IMR-90 (cell line): ENCODE results near the gene CXorf38. TPM values are rescaled to one million over a fixed set of nuclear protein-coding genes. Genes with fewer than 3 reads are reported as not detected.

Experiments used
- ATAC-seq: fragments of 200-7000 bp; cut with Tn5 transposase; 2 replicates; pipeline ENCODE4 v1.9.1; 2020; ENCODE audit warnings: low read depth, mild to moderate bottlenecking, moderate library complexity
- BruUV-seq: library from RNA; stranded (reverse); fragments of 400-500 nt; replicated peaks from 2 replicates; lab custom pipeline; 2021; lab: Mats Ljungman, UMichigan
- CTCF ChIA-PET: fragments of 300-600 bp; formaldehyde crosslinking; extraction: SDS; loops from one replicate; lab custom pipeline; 2021; ENCODE audit warnings: antibody characterized with exemption; lab: Yijun Ruan, JAX
- POLR2A ChIA-PET: fragments of 300-600 bp; sonication (Branson Sonifier 250); formaldehyde crosslinking; loops from one replicate; lab custom pipeline; 2022; ENCODE audit warnings: antibody characterized with exemption; ENCODE audit not compliant: unreplicated experiment; lab: Charles Lee
- DNase-seq: peaks from one replicate; pipeline ENCODE4 v3.0.0; 2013
- H2AFZ ChIP-seq: replicated peaks from 2 replicates; pipeline ENCODE3; 2013; ENCODE audit warnings: low read length, mild to moderate bottlenecking; ENCODE audit not compliant: poor library complexity
- H2AK5ac ChIP-seq: 2 replicates; pipeline ENCODE4 v1.6.1; 2013; ENCODE audit warnings: low read depth, low read length, inconsistent platforms
- H2AK9ac ChIP-seq: replicated peaks from 2 replicates; pipeline ENCODE3; 2013; ENCODE audit warnings: mild to moderate bottlenecking, low read depth, low read length, moderate library complexity; ENCODE audit not compliant: poor library complexity
- H2BK120ac ChIP-seq: 2 replicates; pipeline ENCODE4 v1.6.1; 2013; ENCODE audit warnings: low read depth, low read length, inconsistent platforms
- H2BK15ac ChIP-seq: 3 replicates; pipeline ENCODE4 v1.6.1; 2013; ENCODE audit warnings: low read depth, low read length, inconsistent platforms
- H2BK20ac ChIP-seq: 2 replicates; pipeline ENCODE4 v1.6.1; 2013; ENCODE audit warnings: low read depth, mild to moderate bottlenecking, inconsistent platforms, low read length, moderate library complexity
- H2BK5ac ChIP-seq: 2 replicates; pipeline ENCODE4 v1.6.1; 2013; ENCODE audit warnings: mild to moderate bottlenecking, low read depth, low read length, inconsistent platforms; ENCODE audit not compliant: poor library complexity, severe bottlenecking
- H3K14ac ChIP-seq: replicated peaks from 2 replicates; pipeline ENCODE4 v1.6.1; 2013; ENCODE audit warnings: low read depth, low read length, inconsistent platforms
- H3K18ac ChIP-seq: 2 replicates; pipeline ENCODE4 v1.6.1; 2013; ENCODE audit warnings: low read depth, low read length, control low read depth
- H3K23ac ChIP-seq: 2 replicates; pipeline ENCODE4 v1.6.1; 2013; ENCODE audit warnings: low read depth, low read length, inconsistent platforms
- H3K27ac ChIP-seq: 2 replicates; pipeline ENCODE4 v1.5.1; 2013; ENCODE audit warnings: mild to moderate bottlenecking, control low read depth, low read length; ENCODE audit not compliant: insufficient read depth
- H3K27me3 ChIP-seq: 2 replicates; pipeline ENCODE4 v1.6.1; 2013; ENCODE audit warnings: low read length; ENCODE audit not compliant: control insufficient read depth, insufficient read depth
- H3K36me3 ChIP-seq: 2 replicates; pipeline ENCODE4 v1.6.1; 2013; ENCODE audit warnings: low read length, mixed read lengths; ENCODE audit not compliant: control insufficient read depth, insufficient read depth
- H3K4ac ChIP-seq: 2 replicates; pipeline ENCODE4 v1.6.1; 2013; ENCODE audit warnings: low read depth, low read length, inconsistent platforms
- H3K4me1 ChIP-seq: 2 replicates; pipeline ENCODE4 v1.6.1; 2013; ENCODE audit warnings: low read length, mixed read lengths; ENCODE audit not compliant: control insufficient read depth, insufficient read depth
- H3K4me2 ChIP-seq: 2 replicates; pipeline ENCODE4 v1.6.1; 2013; ENCODE audit warnings: low read depth, mild to moderate bottlenecking, control low read depth, low read length, moderate library complexity
- H3K4me3 ChIP-seq: 2 replicates; pipeline ENCODE4 v1.5.1; 2013; ENCODE audit warnings: low read depth, mild to moderate bottlenecking, control low read depth, low read length, moderate library complexity; ENCODE audit not compliant: insufficient read depth
- H3K56ac ChIP-seq: 2 replicates; pipeline ENCODE4 v1.6.1; 2013; ENCODE audit warnings: low read length, inconsistent platforms; ENCODE audit not compliant: insufficient read depth; ENCODE audit errors: extremely low read depth
- H3K79me1 ChIP-seq, 2 experiments: 2 replicates each; pipeline ENCODE4 v1.6.1; 2013; ENCODE audit warnings: low read length in 2 of 2, inconsistent platforms in 1 of 2, low read depth in 1 of 2
- H3K9ac ChIP-seq: 2 replicates; pipeline ENCODE4 v1.6.1; 2013; ENCODE audit warnings: low read depth, low read length, control low read depth
- H3K9me1 ChIP-seq: 2 replicates; pipeline ENCODE4 v1.6.1; 2013; ENCODE audit warnings: low read length, inconsistent platforms; ENCODE audit not compliant: insufficient read depth
- H3K9me3 ChIP-seq: 2 replicates; pipeline ENCODE4 v1.6.1; 2013; ENCODE audit warnings: low read length; ENCODE audit not compliant: control insufficient read depth, insufficient read depth
- H4K20me1 ChIP-seq: 2 replicates; pipeline ENCODE4 v1.6.1; 2013; ENCODE audit warnings: low read length, inconsistent platforms; ENCODE audit not compliant: insufficient read depth
- H4K5ac ChIP-seq: 2 replicates; pipeline ENCODE4 v1.6.1; 2013; ENCODE audit warnings: mild to moderate bottlenecking, low read depth, low read length, control low read depth
- H4K8ac ChIP-seq, 2 experiments: 2 replicates each; pipeline ENCODE4 v1.6.1; 2013; ENCODE audit warnings: low read depth in 2 of 2, low read length in 2 of 2, control low read depth in 1 of 2, inconsistent platforms in 1 of 2
- H4K91ac ChIP-seq: 2 replicates; pipeline ENCODE4 v1.6.1; 2013; ENCODE audit warnings: low read depth, low read length, inconsistent platforms; ENCODE audit not compliant: insufficient read depth
- CEBPB ChIP-seq: IDR thresholded peaks from 2 replicates; pipeline ENCODE4 v1.6.1; 2012; ENCODE audit warnings: low read depth, low read length, improper control_type of control experiment
- CHD1 ChIP-seq: IDR thresholded peaks from 2 replicates; pipeline ENCODE4 v1.6.1; 2012; ENCODE audit warnings: low read depth, low read length, improper control_type of control experiment
- FOS ChIP-seq: fragments of 150-350 bp; IDR thresholded peaks from 2 replicates; pipeline ENCODE4 v1.6.1; 2016; ENCODE audit warnings: low read depth, low read length
- NFE2L2 ChIP-seq: fragments of 150-350 bp; IDR thresholded peaks from 2 replicates; pipeline ENCODE4 v1.6.1; 2016; ENCODE audit warnings: low read depth, mild to moderate bottlenecking, low read length
- RCOR1 ChIP-seq: IDR thresholded peaks from 2 replicates; pipeline ENCODE4 v1.6.1; 2012; ENCODE audit warnings: mild to moderate bottlenecking, low read length, improper control_type of control experiment; ENCODE audit not compliant: insufficient replicate concordance
- RFX5 ChIP-seq: IDR thresholded peaks from 2 replicates; pipeline ENCODE4 v1.8.0; 2012; ENCODE audit warnings: low read depth, mild to moderate bottlenecking, low read length, moderate library complexity
- WGBS, 2 experiments: methylation state at CpG; one replicate each; pipeline versions ENCODE4 v1.1.5 to v1.1.7; 2013; ENCODE audit warnings: missing lambda C conversion rate in 2 of 2; ENCODE audit not compliant: insufficient read length in 1 of 2; ENCODE audit errors: extremely low coverage in 2 of 2; 5-methylcytosine and 5-hydroxymethylcytosine counted together
- dilution Hi-C: fragments of 300-500 bp; cut with HindIII; formaldehyde crosslinking; loops from one replicate; pipeline ENCODE4 v1.14.3; 2018; ENCODE audit warnings: low sequenced_read_pairs; ENCODE audit not compliant: unreplicated experiment
- in situ Hi-C: fragments of 300-500 bp; cut with MboI; formaldehyde crosslinking; loops from 3 replicates; pipeline ENCODE4 v1.14.3; 2019; ENCODE audit warnings: low sequenced_read_pairs, inconsistent platforms, mixed read lengths
- intact Hi-C: fragments of 100-400 bp; cut with micrococcal nuclease; formaldehyde crosslinking; loops from 2 replicates; pipeline ENCODE4 v1.10.0; 2022
- polyA plus RNA-seq, 3 experiments: library from polyadenylated mRNA; depleted of rRNA; stranded (reverse); fragments of >200 nt; gene quantifications; 2 replicates each; pipeline ENCODE4 v1.2.3, GENCODE V29; 2012; ENCODE audit warnings: low replicate concordance in 1 of 3
- total RNA-seq: library from RNA; depleted of rRNA; stranded (reverse); fragments of >200 nt; gene quantifications from 2 replicates; pipeline ENCODE4 v1.2.3, GENCODE V29; 2012

The CXorf38 gene
- total and polyA plus RNA-seq, 2 of the 4 experiments (the other 2 are of a cell fraction) = 7.0 to 9.9 TPM

- H3K4ac ChIP-seq = no peak overlapping the region
- no peak overlapping the region for H2BK15ac ChIP-seq
- H3K36me3 ChIP-seq = peaks cover 8% of the 10 kb centered on the region
- no TSS peak for BruUV-seq
- peaks cover 3% of the 10 kb centered on the region; the same call in 1 of the 2 replicates for H4K20me1 ChIP-seq
- H2AK5ac ChIP-seq = no peak overlapping the region
- no peak overlapping the region for H3K14ac ChIP-seq
- H3K9me3 ChIP-seq = no peaks in the 10 kb centered on the region
- DNase-seq = no peak
- H3K4me2 ChIP-seq = no peak overlapping the region
- no peaks in the 10 kb centered on the region for H3K4me1 ChIP-seq
- no peak overlapping the region for H3K9ac ChIP-seq
- intact Hi-C loops (no loop called here), dilution Hi-C loops (no loop called here), in situ Hi-C loops (loop anchor here (25.0 kb wide), 1 partner anchor 577 kb away; no protein-coding TSS in a partner anchor)
- H3K18ac ChIP-seq = no peak overlapping the region
- no peak overlapping the region for H2BK20ac ChIP-seq
- no peak overlapping the region for H2BK120ac ChIP-seq
- no peaks in the 10 kb centered on the region for H3K79me1 ChIP-seq
- no peak overlapping the region for H3K27ac ChIP-seq
- peaks cover 2% of the 10 kb centered on the region; the same call in 1 of the 2 replicates for H3K27me3 ChIP-seq
- no peak overlapping the region for H4K91ac ChIP-seq
- no peak overlapping the region for H2BK5ac ChIP-seq
- H3K9me1 ChIP-seq = no peaks in the 10 kb centered on the region
- H4K8ac ChIP-seq = no peak overlapping the region
- H2AK9ac ChIP-seq = no peak overlapping the region
- H3K23ac ChIP-seq = no peak overlapping the region
- POLR2A ChIA-PET = no interaction called here
- TF ChIP-seq FOS (no peak), RCOR1 (no peak), NFE2L2 (no peak), CEBPB (no peak), CHD1 (no peak), RFX5 (no peak)
- H2AFZ ChIP-seq = no peak overlapping the region
- no peak overlapping the region for H3K4me3 ChIP-seq
- no peak for ATAC-seq
- H3K56ac ChIP-seq = no peak overlapping the region
- no CpG with 5 or more reads among the region's 5 CpGs for WGBS, 2 experiments
- CTCF ChIA-PET = no interaction called here
- H4K5ac ChIP-seq = no peak overlapping the region
Measured at GRCh38 chrX:40660381-40660780, 13.0 kb upstream of the CXorf38 start.
